ENCODE results near the gene IL1RAPL2. TPM values are rescaled to one million over a fixed set of nuclear protein-coding genes. Genes with fewer than 3 reads are reported as not detected.

The IL1RAPL2 gene
- total and polyA plus RNA-seq, 11 donors = 0.08 to 0.16 (median 0.10) TPM; not detected in 8

GRCh38 chrX:105150557-105150956 lies 584.6 kb downstream of the IL1RAPL2 start:
- H3K27ac ChIP-seq = no peak overlapping the region
- no peaks in the 10 kb centered on the region for H3K4me1 ChIP-seq
- DNase-seq (no peak), ATAC-seq (no peak)
- 35 to 72% (median 58%) methylated on average over 4 of the region's 4 CpGs for WGBS, 4 donors
- peaks cover 0 to 11% (median 0%) of the 10 kb centered on the region in 12 donors for H3K9me3 ChIP-seq
- H3K27me3 ChIP-seq = peaks cover 0 to 4% (median 0%) of the 10 kb centered on the region in 9 donors
- intact Hi-C loops (cut with DNase I) = no loop called here
- TF ChIP-seq CTCF (IDR thresholded peaks at IDR 0.05) (no peak), POLR2A (IDR thresholded peaks at IDR 0.05) (no peak)
- no peak overlapping the region for H3K4me3 ChIP-seq
- no peaks in the 10 kb centered on the region for H3K36me3 ChIP-seq

GRCh38 chrX:105167233-105167632 lies 601.2 kb downstream of the IL1RAPL2 start:
- Histone ChIP-seq H3K27ac (no peak overlapping the region), H3K4me1 (no peaks in the 10 kb centered on the region), H3K4me3 (no peak overlapping the region), H3K36me3 (no peaks in the 10 kb centered on the region), H3K27me3 (peaks cover 0 to 5% (median 0%) of the 10 kb centered on the region in 9 donors), H3K9me3 (no peaks in the 10 kb centered on the region)
- TF ChIP-seq CTCF (IDR thresholded peaks at IDR 0.05) = no peak
- no peak for TF ChIP-seq POLR2A (IDR thresholded peaks at IDR 0.05)
- WGBS, 4 donors = 52 to 87% (median 72%) methylated on average over 3 of the region's 3 CpGs
- no peak for DNase-seq
- intact Hi-C loops (cut with DNase I) = no loop called here
- no peak for ATAC-seq

- Histone ChIP-seq H3K9me3 (no peaks in the 10 kb centered on the region), H3K4me1 (no peaks in the 10 kb centered on the region), H3K36me3 (no peaks in the 10 kb centered on the region), H3K27me3 (peaks cover 0 to 5% (median 0%) of the 10 kb centered on the region in 9 donors), H3K4me3 (no peak overlapping the region), H3K27ac (no peak overlapping the region)
- DNase-seq (no peak), ATAC-seq (no peak)
- 37 to 56% (median 54%) methylated on average over 2 of the region's 2 CpGs for WGBS, 4 donors
- TF ChIP-seq POLR2A (IDR thresholded peaks at IDR 0.05) (no peak), CTCF (IDR thresholded peaks at IDR 0.05) (no peak)
- intact Hi-C loops (cut with DNase I) = no loop called here
Measured at GRCh38 chrX:105168577-105168976, 602.6 kb downstream of the IL1RAPL2 start.

GRCh38 chrX:105173071-105173470 lies 607.1 kb downstream of the IL1RAPL2 start:
- intact Hi-C loops (cut with DNase I) = no loop called here
- H3K9me3 ChIP-seq = no peaks in the 10 kb centered on the region
- H3K27me3 ChIP-seq = peaks cover 0 to 4% (median 0%) of the 10 kb centered on the region in 9 donors
- DNase-seq (no peak), ATAC-seq (no peak)
- no peaks in the 10 kb centered on the region for H3K4me1 ChIP-seq
- H3K27ac ChIP-seq = no peak overlapping the region
- no peak overlapping the region for H3K4me3 ChIP-seq
- no peak for TF ChIP-seq POLR2A (IDR thresholded peaks at IDR 0.05)
- no peak for TF ChIP-seq CTCF (IDR thresholded peaks at IDR 0.05)
- H3K36me3 ChIP-seq = no peaks in the 10 kb centered on the region
- WGBS, 4 donors = 82 to 89% (median 85%) methylated on average over 4 of the region's 4 CpGs

Measured in heart left ventricle (tissue), 16 donors.